H9 (cell line): ENCODE results near the gene TBC1D17. TPM values are rescaled to one million over a fixed set of nuclear protein-coding genes. Genes with fewer than 3 reads are reported as not detected.

Experiments
- DNase-seq: peaks from one replicate; pipeline ENCODE4 v3.0.0-alpha.2; 2017
- H2AFZ ChIP-seq: one replicate; pipeline ENCODE4 v1.6.1; 2013; ENCODE audit warnings: mild to moderate bottlenecking, low read length, control low read depth, moderate library complexity
- H2AK5ac ChIP-seq: 2 replicates; pipeline ENCODE4 v1.6.1; 2013; ENCODE audit warnings: low read length, control low read depth, mixed read lengths; ENCODE audit not compliant: insufficient read length
- H2BK120ac ChIP-seq: one replicate; pipeline ENCODE4 v1.6.1; 2013; ENCODE audit warnings: low read depth, mild to moderate bottlenecking, low read length, control low read depth, inconsistent platforms; ENCODE audit not compliant: poor library complexity, severe bottlenecking
- H2BK12ac ChIP-seq: 2 replicates; pipeline ENCODE4 v1.6.1; 2013; ENCODE audit warnings: low read length, control low read depth, mixed read lengths, low read depth; ENCODE audit not compliant: insufficient read length
- H2BK15ac ChIP-seq: 2 replicates; pipeline ENCODE4 v1.6.1; 2013; ENCODE audit warnings: low read depth, low read length, control low read depth
- H2BK20ac ChIP-seq: one replicate; pipeline ENCODE4 v1.6.1; 2013; ENCODE audit warnings: low read depth, mild to moderate bottlenecking, low read length, control low read depth, inconsistent platforms; ENCODE audit not compliant: poor library complexity, severe bottlenecking
- H2BK5ac ChIP-seq: 2 replicates; pipeline ENCODE4 v1.6.1; 2013; ENCODE audit warnings: low read length, control low read depth, mixed read lengths; ENCODE audit not compliant: insufficient read length
- H3K14ac ChIP-seq: 2 replicates; pipeline ENCODE4 v1.6.1; 2013; ENCODE audit warnings: low read length, control low read depth; ENCODE audit not compliant: insufficient read depth
- H3K18ac ChIP-seq: 2 replicates; pipeline ENCODE4 v1.6.1; 2013; ENCODE audit warnings: low read depth, mild to moderate bottlenecking, mixed read lengths, low read length, control low read depth; ENCODE audit not compliant: insufficient read length
- H3K23ac ChIP-seq: 2 replicates; pipeline ENCODE4 v1.6.1; 2013; ENCODE audit warnings: low read length, control low read depth, mixed read lengths, low read depth; ENCODE audit not compliant: insufficient read length
- H3K23me2 ChIP-seq: 2 replicates; pipeline ENCODE4 v1.6.1; 2013; ENCODE audit warnings: low read depth, mild to moderate bottlenecking, mixed read lengths, low read length, control low read depth; ENCODE audit not compliant: insufficient read length, poor library complexity, severe bottlenecking
- H3K27ac ChIP-seq: 2 replicates; pipeline ENCODE4 v1.5.1; 2013; ENCODE audit warnings: low read length, control low read depth, mixed read lengths, low read depth; ENCODE audit not compliant: insufficient read length
- H3K27me3 ChIP-seq: 2 replicates; pipeline ENCODE4 v1.6.1; 2013; ENCODE audit warnings: low read length, control low read depth, inconsistent platforms; ENCODE audit not compliant: insufficient read depth
- H3K4ac ChIP-seq: 2 replicates; pipeline ENCODE4 v1.6.1; 2013; ENCODE audit warnings: low read depth, mild to moderate bottlenecking, control low read depth, inconsistent platforms, low read length, moderate library complexity
- H3K4me1 ChIP-seq: 2 replicates; pipeline ENCODE4 v1.6.1; 2013; ENCODE audit warnings: low read length, control low read depth, inconsistent platforms; ENCODE audit not compliant: insufficient read depth
- H3K4me2 ChIP-seq: 2 replicates; pipeline ENCODE4 v1.6.1; 2013; ENCODE audit warnings: low read length, control low read depth, mixed read lengths; ENCODE audit not compliant: insufficient read length, insufficient read depth
- H3K56ac ChIP-seq: 2 replicates; pipeline ENCODE4 v1.6.1; 2013; ENCODE audit warnings: low read depth, mild to moderate bottlenecking, mixed read lengths, low read length, control low read depth; ENCODE audit not compliant: insufficient read length
- H3K79me1 ChIP-seq: 2 replicates; pipeline ENCODE4 v1.6.1; 2013; ENCODE audit warnings: low read depth, mild to moderate bottlenecking, moderate library complexity, low read length, control low read depth, inconsistent platforms; ENCODE audit not compliant: insufficient read depth, poor library complexity, severe bottlenecking
- H3K79me2 ChIP-seq: 2 replicates; pipeline ENCODE4 v1.6.1; 2013; ENCODE audit warnings: low read length, control low read depth, inconsistent platforms; ENCODE audit not compliant: insufficient read depth
- H3K9ac ChIP-seq: 2 replicates; pipeline ENCODE4 v1.6.1; 2013; ENCODE audit warnings: low read length, control low read depth, mixed read lengths; ENCODE audit not compliant: insufficient read length; ENCODE audit errors: extremely low read depth
- H3K9me3 ChIP-seq: one replicate; pipeline ENCODE4 v1.6.1; 2013; ENCODE audit warnings: low read depth, low read length, inconsistent platforms; ENCODE audit not compliant: control insufficient read depth
- H3T11ph ChIP-seq: one replicate; pipeline ENCODE4 v1.6.1; 2013; ENCODE audit warnings: mild to moderate bottlenecking, low read length, control low read depth, inconsistent platforms
- H4K20me1 ChIP-seq: one replicate; pipeline ENCODE4 v1.6.1; 2013; ENCODE audit not compliant: control insufficient read depth, insufficient read length, insufficient read depth
- H4K5ac ChIP-seq: 2 replicates; pipeline ENCODE4 v1.6.1; 2013; ENCODE audit warnings: low read depth, mild to moderate bottlenecking, mixed read lengths, low read length, control low read depth; ENCODE audit not compliant: insufficient read length
- H4K8ac ChIP-seq: replicated peaks from 2 replicates; pipeline ENCODE4 v1.6.1; 2013; ENCODE audit warnings: low read length, control low read depth, mixed read lengths, low read depth; ENCODE audit not compliant: insufficient read length
- H4K91ac ChIP-seq: 2 replicates; pipeline ENCODE4 v1.6.1; 2013; ENCODE audit warnings: low read depth, mild to moderate bottlenecking, moderate library complexity, mixed read lengths, low read length, control low read depth; ENCODE audit not compliant: insufficient read length
- H3K27ac Mint-ChIP-seq, 3 experiments: 2 replicates in 2 of 3; 3 replicates in 1 of 3; pipeline ENCODE4 v1.8.0; 2020 to 2021; ENCODE audit warnings: mixed read lengths in 3 of 3, mild to moderate bottlenecking in 1 of 3, moderate library complexity in 1 of 3
- H3K27me3 Mint-ChIP-seq: 2 replicates; pipeline ENCODE4 v1.8.0; 2021; ENCODE audit warnings: low read depth, mild to moderate bottlenecking, moderate library complexity, mixed read lengths
- H3K36me3 Mint-ChIP-seq, 3 experiments: 2 replicates in 2 of 3; 3 replicates in 1 of 3; pipeline ENCODE4 v1.8.0; 2020 to 2021; ENCODE audit warnings: low read depth in 3 of 3, mixed read lengths in 3 of 3; ENCODE audit not compliant: insufficient read depth in 1 of 3
- H3K4me1 Mint-ChIP-seq, 2 experiments: 2 replicates each; pipeline ENCODE4 v1.8.0; 2020; ENCODE audit warnings: mixed read lengths in 2 of 2
- H3K4me3 Mint-ChIP-seq, 2 experiments: 2 replicates in 1 of 2; 3 replicates in 1 of 2; pipeline ENCODE4 v1.8.0; 2020 to 2021; ENCODE audit warnings: mild to moderate bottlenecking in 2 of 2, mixed read lengths in 2 of 2, moderate library complexity in 1 of 2
- H3K9me3 Mint-ChIP-seq, 2 experiments: 2 replicates in 1 of 2; 3 replicates in 1 of 2; pipeline ENCODE4 v1.8.0; 2020; ENCODE audit warnings: mild to moderate bottlenecking in 2 of 2, mixed read lengths in 2 of 2, moderate library complexity in 1 of 2
- CTCF ChIP-seq: fragments of 200-600 bp; sonication (generic); conservative IDR thresholded peaks from 3 replicates; pipeline ENCODE4 v1.8.0; 2021; ENCODE audit warnings: antibody characterized with exemption, mild to moderate bottlenecking
- WGBS: extraction: QIAGEN DNeasy Blood & Tissue Kit; methylation state at CpG from one replicate; pipeline ENCODE4 v1.1.7; 2013; ENCODE audit warnings: missing lambda C conversion rate, low lambda C conversion rate, mixed read lengths; ENCODE audit not compliant: insufficient read length; ENCODE audit errors: extremely low coverage; 5-methylcytosine and 5-hydroxymethylcytosine counted together
- total RNA-seq: library from RNA; stranded (reverse); gene quantifications from 2 replicates; pipeline ENCODE4 v1.2.1, GENCODE V29; 2021

TBC1D17 gene
- total RNA-seq, 1 experiment from 2014 or later: 33.6 TPM

GRCh38 chr19:49863254-49863934, 14.1 kb upstream of the TBC1D17 start:
- peak overlapping the region in 1 of 2 experiments; percentile 50; a peak in 2 of 5 replicates for H3K4me3 Mint-ChIP-seq
- TF ChIP-seq CTCF: no peak

More at GRCh38 chr19:49863254-49863934, 14.1 kb upstream of the TBC1D17 start:
- H3T11ph ChIP-seq: no peak overlapping the region
- no peak overlapping the region for H4K91ac ChIP-seq
- H3K56ac ChIP-seq: no peak overlapping the region
- H3K4me1 ChIP-seq: no peaks in the 10 kb centered on the region
- no peak overlapping the region for H2BK15ac ChIP-seq
- no peak overlapping the region for H2BK20ac ChIP-seq
- H2BK12ac ChIP-seq: no peak overlapping the region
- WGBS: no CpG with 5 or more reads among the region's 24 CpGs
- H2BK5ac ChIP-seq: no peak overlapping the region
- no peak overlapping the region for H3K18ac ChIP-seq
- no peak overlapping the region for H4K8ac ChIP-seq
- H3K79me1 ChIP-seq: peaks cover 5% of the 10 kb centered on the region
- H3K4ac ChIP-seq: no peak overlapping the region
- H3K4me2 ChIP-seq: no peak overlapping the region
- H3K23me2 ChIP-seq: peaks cover 8% of the 10 kb centered on the region
- no peak overlapping the region for H3K23ac ChIP-seq
- H4K5ac ChIP-seq: no peak overlapping the region
- H2AK5ac ChIP-seq: no peak overlapping the region
- no peak overlapping the region for H3K14ac ChIP-seq
- DNase-seq: no peak
- H3K27ac ChIP-seq: no peak overlapping the region
- no peaks in the 10 kb centered on the region for H3K27me3 ChIP-seq
- H3K9me3 Mint-ChIP-seq: peaks cover 0 to 4% of the 10 kb centered on the region in 2 experiments; a peak in 1 of 5 replicates
- H4K20me1 ChIP-seq: no peaks in the 10 kb centered on the region
- no peak overlapping the region for H3K9ac ChIP-seq
- H3K79me2 ChIP-seq: no peaks in the 10 kb centered on the region; the same call in 1 of the 2 replicates
- H3K27me3 Mint-ChIP-seq: peaks cover 1% of the 10 kb centered on the region
- H2AFZ ChIP-seq: no peak overlapping the region
- H2BK120ac ChIP-seq: no peak overlapping the region
- no peaks in the 10 kb centered on the region for H3K9me3 ChIP-seq
- peaks cover 28 to 69% (median 53%) of the 10 kb centered on the region in 3 experiments for H3K36me3 Mint-ChIP-seq
- H3K27ac Mint-ChIP-seq: peak overlapping the region in 2 of 3 experiments; percentile 75 to 84; a peak in 5 of 7 replicates
- H3K4me1 Mint-ChIP-seq: peaks cover 23 to 42% of the 10 kb centered on the region in 2 experiments
